GM18519 (cell line): ENCODE measurements around the gene SLC35F6.

Experiments
- ATAC-seq: cut with Tn5 transposase; IDR thresholded peaks from one replicate; pipeline ENCODE4 v1.9.1; 2021; ENCODE audit warnings: mild to moderate bottlenecking, moderate library complexity; ENCODE audit not compliant: unreplicated experiment, low FRiP score

SLC35F6 gene

GRCh38 chr2:26764078-26764887 is at the start of gene SLC35F6:
Gene SLC35F6 (plus strand): TSS chr2:26764284. CDS start chr2:26764350, 66 bp downstream.
- no peak for ATAC-seq

GRCh38 chr2:26715528-26716270 is 48.4 kb upstream of the SLC35F6 start:
- no peak for ATAC-seq

- ATAC-seq = no peak
Observed at GRCh38 chr2:26716340-26716739, 47.7 kb upstream of the SLC35F6 start.

- no peak for ATAC-seq
Observed at GRCh38 chr2:26716769-26717168, 47.3 kb upstream of the SLC35F6 start.

GRCh38 chr2:26717362-26717761 is 46.7 kb upstream of the SLC35F6 start:
- ATAC-seq = no peak

- ATAC-seq = no peak
Observed at GRCh38 chr2:26718949-26719686, 45.0 kb upstream of the SLC35F6 start.

- ATAC-seq = no peak
Observed at GRCh38 chr2:26720322-26721114, 43.6 kb upstream of the SLC35F6 start.

GRCh38 chr2:26721115-26722032 is 42.7 kb upstream of the SLC35F6 start:
- ATAC-seq = no peak

- no peak for ATAC-seq
Observed at GRCh38 chr2:26722328-26722727, 41.8 kb upstream of the SLC35F6 start.

GRCh38 chr2:26722911-26723310 is 41.2 kb upstream of the SLC35F6 start:
- no peak for ATAC-seq

- no peak for ATAC-seq
Observed at GRCh38 chr2:26723475-26723874, 40.6 kb upstream of the SLC35F6 start.

GRCh38 chr2:26723991-26724750 is 39.9 kb upstream of the SLC35F6 start:
- no peak for ATAC-seq

- no peak for ATAC-seq
Observed at GRCh38 chr2:26724784-26725520, 39.1 kb upstream of the SLC35F6 start.

GRCh38 chr2:26725521-26725820 is 38.6 kb upstream of the SLC35F6 start:
- ATAC-seq = no peak

- ATAC-seq = no peak
Observed at GRCh38 chr2:26726228-26726627, 37.9 kb upstream of the SLC35F6 start.

GRCh38 chr2:26727641-26728561 is 36.2 kb upstream of the SLC35F6 start:
- no peak for ATAC-seq

- no peak for ATAC-seq
Observed at GRCh38 chr2:26729311-26729710, 34.8 kb upstream of the SLC35F6 start.
